Prostate gland (tissue), 2 donors: ENCODE measurements around the gene FBLIM1. TPM values are rescaled to one million over a fixed set of nuclear protein-coding genes. Genes with fewer than 3 reads are reported as not detected.
"Not testable (repeated sequence)": the region's sequence is repeated elsewhere in the genome, so short reads cannot be mapped to it uniquely, and the experiment has no call there.

ENCODE experiments used
- DNase-seq: peaks from one replicate; pipeline ENCODE4 v3.0.0-alpha.2; 2019; ENCODE audit warnings: low spot score
- H3K27ac ChIP-seq, 2 donors: fragments of 200-600 bp; sonication (generic); 2 replicates each; pipeline ENCODE4 v1.5.1; 2017 to 2019
- H3K27me3 ChIP-seq: fragments of 200-600 bp; sonication (generic); replicated peaks from 2 replicates; pipeline ENCODE4 v1.5.1; 2019; ENCODE audit not compliant: insufficient read depth
- H3K36me3 ChIP-seq, 2 donors: fragments of 200-600 bp; sonication (generic); 1 replicate in 1 of 2; 2 replicates in 1 of 2; pipeline versions ENCODE4 v1.5.1 to v1.8.1; 2017 to 2019
- H3K4me1 ChIP-seq: fragments of 200-600 bp; sonication (generic); replicated peaks from 2 replicates; pipeline ENCODE4 v1.5.1; 2019
- H3K4me3 ChIP-seq, 2 donors: fragments of 200-600 bp; sonication (generic); 2 replicates each; pipeline ENCODE4 v1.5.1; 2017 to 2019
- H3K9me3 ChIP-seq: fragments of 200-600 bp; sonication (generic); 2 replicates; pipeline ENCODE4 v1.5.1; 2017
- POLR2A ChIP-seq: fragments of 450-650 bp; IDR thresholded peaks from one replicate; pipeline ENCODE4 v1.6.1; 2016; ENCODE audit warnings: antibody characterized with exemption, mild to moderate bottlenecking
- POLR2AphosphoS5 ChIP-seq: sonication (generic); formaldehyde crosslinking; IDR thresholded peaks from one replicate; pipeline ENCODE4 v1.6.1; 2017; ENCODE audit warnings: antibody characterized with exemption
- WGBS: methylation state at CpG from one replicate; pipeline ENCODE4 v1.1.5; 2018; 5-methylcytosine and 5-hydroxymethylcytosine counted together
- intact Hi-C: fragments of 100-400 bp; cut with DNase I; formaldehyde crosslinking; loops from one replicate; pipeline ENCODE4 v1.14.2; 2022
- total RNA-seq, 2 donors: library from RNA; depleted of rRNA; stranded (reverse); fragments of >200 nt; gene quantifications; one replicate each; pipeline ENCODE4 v1.1.0, GENCODE V29; 2016
- TF ChIP-seq, protein P1 (sequence below), 4 experiments: fragments of 200-600 bp in 2 of 4; fragments of 450-650 bp in 2 of 4; sonication (generic) in 2 of 4; IDR thresholded peaks; 1 replicate in 3 of 4; 2 replicates in 1 of 4; pipeline ENCODE4 v1.5.1; 2016 to 2019; ENCODE audit warnings: antibody characterized with exemption in 4 of 4, mild to moderate bottlenecking in 2 of 4, moderate library complexity in 2 of 4

Gene FBLIM1
- total RNA-seq, 2 donors from 2014 or later, result 33.1 to 111 TPM

DNA sequence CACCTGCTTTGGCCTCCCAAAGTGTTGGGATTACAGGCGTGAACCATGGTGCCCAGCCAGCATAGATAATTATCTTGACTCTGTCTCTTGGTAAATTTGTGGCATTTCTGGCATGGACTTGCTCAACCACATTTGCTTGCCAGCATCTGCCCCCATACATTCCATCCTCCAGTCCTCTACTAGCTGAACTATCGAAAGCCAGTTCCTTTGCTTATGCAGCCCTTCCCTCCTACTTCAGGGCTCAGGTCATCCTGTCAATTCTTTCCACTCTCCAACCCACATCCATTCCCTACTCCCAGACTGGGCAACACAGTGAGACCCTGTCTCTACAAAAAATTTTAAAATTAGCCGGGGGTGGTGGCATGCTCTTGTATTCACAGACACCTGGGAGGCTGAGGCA is 61.9 kb downstream of the FBLIM1 start:
- DNase-seq, result no peak
- no peaks in the 10 kb centered on the region for H3K27me3 ChIP-seq
- intact Hi-C loops, result no loop called here
- H3K27ac ChIP-seq, result no peak overlapping the region
- H3K4me3 ChIP-seq, result no peak overlapping the region
- no peaks in the 10 kb centered on the region for H3K36me3 ChIP-seq
- H3K4me1 ChIP-seq, result no peaks in the 10 kb centered on the region
- 62% methylated on average over 3 of the region's 3 CpGs for WGBS
- no peaks in the 10 kb centered on the region for H3K9me3 ChIP-seq
- no peak for TF ChIP-seq POLR2A
- TF ChIP-seq POLR2AphosphoS5, result no peak
- TF ChIP-seq, protein P1, sequence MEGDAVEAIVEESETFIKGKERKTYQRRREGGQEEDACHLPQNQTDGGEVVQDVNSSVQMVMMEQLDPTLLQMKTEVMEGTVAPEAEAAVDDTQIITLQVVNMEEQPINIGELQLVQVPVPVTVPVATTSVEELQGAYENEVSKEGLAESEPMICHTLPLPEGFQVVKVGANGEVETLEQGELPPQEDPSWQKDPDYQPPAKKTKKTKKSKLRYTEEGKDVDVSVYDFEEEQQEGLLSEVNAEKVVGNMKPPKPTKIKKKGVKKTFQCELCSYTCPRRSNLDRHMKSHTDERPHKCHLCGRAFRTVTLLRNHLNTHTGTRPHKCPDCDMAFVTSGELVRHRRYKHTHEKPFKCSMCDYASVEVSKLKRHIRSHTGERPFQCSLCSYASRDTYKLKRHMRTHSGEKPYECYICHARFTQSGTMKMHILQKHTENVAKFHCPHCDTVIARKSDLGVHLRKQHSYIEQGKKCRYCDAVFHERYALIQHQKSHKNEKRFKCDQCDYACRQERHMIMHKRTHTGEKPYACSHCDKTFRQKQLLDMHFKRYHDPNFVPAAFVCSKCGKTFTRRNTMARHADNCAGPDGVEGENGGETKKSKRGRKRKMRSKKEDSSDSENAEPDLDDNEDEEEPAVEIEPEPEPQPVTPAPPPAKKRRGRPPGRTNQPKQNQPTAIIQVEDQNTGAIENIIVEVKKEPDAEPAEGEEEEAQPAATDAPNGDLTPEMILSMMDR (IDR thresholded peaks at IDR 0.05), result no peak

DNA sequence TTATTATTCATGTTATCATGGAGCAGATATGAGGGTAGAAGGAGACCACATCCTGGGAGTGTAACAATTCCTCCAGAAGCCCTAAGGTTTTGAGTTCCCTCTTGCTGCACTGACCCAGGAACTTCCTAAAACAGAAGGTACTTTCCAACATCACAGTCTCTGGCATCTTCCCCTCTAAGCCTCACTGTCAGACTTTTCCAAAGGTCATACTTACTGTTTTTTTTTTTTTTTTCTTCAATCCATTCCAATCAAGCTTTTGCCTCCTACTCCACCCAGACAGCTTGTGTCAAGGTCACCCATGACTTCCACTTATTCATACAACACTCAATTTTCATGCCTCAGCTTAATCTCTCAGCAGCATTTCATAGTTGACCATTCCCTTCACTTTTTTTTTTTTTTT is 67.2 kb downstream of the FBLIM1 start:
- DNase-seq, result no peak
- TF ChIP-seq POLR2A (no peak), POLR2AphosphoS5 (no peak)
- TF ChIP-seq, protein P1 (IDR thresholded peaks at IDR 0.05), result no peak
- intact Hi-C loops, result no loop called here

DNA sequence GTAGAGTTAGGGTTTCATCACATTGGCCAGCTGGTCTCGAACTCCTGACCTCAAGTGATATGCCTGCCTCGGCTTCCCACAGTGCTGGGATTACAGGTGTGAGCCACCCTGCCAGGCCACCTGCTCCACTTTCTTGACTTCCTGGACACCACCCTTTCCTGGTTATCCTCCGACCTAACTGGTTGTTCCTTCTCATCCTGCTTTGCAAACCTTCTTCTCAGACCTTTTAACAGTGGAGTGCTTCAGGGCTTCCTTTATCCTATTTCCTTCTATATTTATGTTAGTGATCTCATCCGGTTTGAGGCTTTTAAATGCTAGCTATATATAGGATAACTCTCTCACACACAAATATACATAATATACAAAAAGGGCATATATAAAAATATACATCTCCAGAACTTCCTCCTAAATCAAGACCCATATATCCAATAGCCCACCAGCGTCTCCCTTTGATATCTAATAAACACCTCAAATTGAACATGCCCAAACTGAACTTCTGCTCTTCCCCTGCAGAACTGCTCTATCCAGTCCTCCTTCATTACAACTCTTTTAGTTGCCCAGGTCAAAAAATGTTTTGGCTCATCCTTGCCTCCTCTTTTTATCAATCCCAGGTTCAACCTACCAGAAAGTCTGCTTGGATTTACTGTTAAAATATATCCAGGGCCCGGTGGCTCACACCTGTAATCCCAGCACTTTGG is 68.4 kb downstream of the FBLIM1 start:
- intact Hi-C loops, result no loop called here
- no peak for DNase-seq
- Histone ChIP-seq H3K4me1 (no peaks in the 10 kb centered on the region), H3K27ac (no peak overlapping the region), H3K27me3 (no peaks in the 10 kb centered on the region), H3K36me3 (no peaks in the 10 kb centered on the region), H3K4me3 (no peak overlapping the region), H3K9me3 (no peaks in the 10 kb centered on the region)
- TF ChIP-seq, protein P1 (IDR thresholded peaks at IDR 0.05), result no peak
- no peak for TF ChIP-seq POLR2A
- TF ChIP-seq POLR2AphosphoS5, result no peak
- 77% methylated on average over 6 of the region's 6 CpGs for WGBS

More for the DNA sequence above, 67.2 kb downstream of the FBLIM1 start:
- Histone ChIP-seq H3K36me3 (no peaks in the 10 kb centered on the region), H3K27me3 (no peaks in the 10 kb centered on the region), H3K27ac (no peak overlapping the region), H3K4me3 (no peak overlapping the region), H3K4me1 (no peaks in the 10 kb centered on the region), H3K9me3 (no peaks in the 10 kb centered on the region)

DNA sequence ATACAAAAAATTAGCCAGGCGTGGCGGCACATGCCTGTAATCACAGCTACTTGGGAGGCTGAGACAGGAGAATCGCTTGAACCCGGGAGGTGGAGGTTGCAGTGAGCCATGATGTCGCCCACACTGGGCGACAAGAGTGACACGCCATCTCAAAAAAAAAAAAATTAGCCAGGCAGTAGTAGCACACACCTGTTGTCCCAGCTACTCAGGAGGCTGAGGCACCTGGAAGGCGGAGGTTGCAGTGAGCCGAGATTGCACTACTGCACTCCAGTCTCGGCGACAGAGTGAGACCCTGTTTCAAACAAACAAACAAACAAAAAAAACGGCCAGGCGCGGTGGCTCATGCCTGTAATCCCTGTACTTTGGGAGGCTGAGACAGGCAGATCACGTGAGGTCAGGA is 69.0 kb downstream of the FBLIM1 start:
- DNase-seq, H3K27me3 ChIP-seq, H3K4me1 ChIP-seq, H3K27ac ChIP-seq, H3K36me3 ChIP-seq, H3K4me3 ChIP-seq, intact Hi-C loops, H3K9me3 ChIP-seq: not testable (repeated sequence)
- WGBS, result 98% methylated on average over 15 of the region's 15 CpGs

DNA sequence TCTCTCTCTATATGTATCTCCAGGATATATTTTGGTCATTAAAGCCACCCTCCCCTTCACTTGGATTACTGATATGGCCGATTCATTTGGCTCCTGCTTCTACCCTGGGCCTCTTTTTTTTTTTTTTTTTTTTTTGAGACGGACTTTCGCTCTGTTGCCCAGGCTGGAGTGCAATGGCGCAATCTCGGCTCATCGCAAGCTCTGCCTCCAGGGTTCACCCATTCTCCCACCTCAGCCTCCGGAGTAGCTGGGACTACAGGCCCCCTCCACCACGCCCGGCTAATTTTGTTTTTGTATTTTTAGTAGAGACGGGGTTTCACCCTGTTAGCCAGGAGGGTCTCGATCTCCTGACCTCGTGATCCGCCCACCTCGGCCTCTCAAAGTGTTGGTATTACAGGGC is 70.3 kb downstream of the FBLIM1 start:
- H3K4me1 ChIP-seq, H3K36me3 ChIP-seq, H3K27me3 ChIP-seq, H3K27ac ChIP-seq, H3K4me3 ChIP-seq, DNase-seq, intact Hi-C loops, H3K9me3 ChIP-seq: not testable (repeated sequence)
- WGBS, result 95% methylated on average over 14 of the region's 14 CpGs

DNA sequence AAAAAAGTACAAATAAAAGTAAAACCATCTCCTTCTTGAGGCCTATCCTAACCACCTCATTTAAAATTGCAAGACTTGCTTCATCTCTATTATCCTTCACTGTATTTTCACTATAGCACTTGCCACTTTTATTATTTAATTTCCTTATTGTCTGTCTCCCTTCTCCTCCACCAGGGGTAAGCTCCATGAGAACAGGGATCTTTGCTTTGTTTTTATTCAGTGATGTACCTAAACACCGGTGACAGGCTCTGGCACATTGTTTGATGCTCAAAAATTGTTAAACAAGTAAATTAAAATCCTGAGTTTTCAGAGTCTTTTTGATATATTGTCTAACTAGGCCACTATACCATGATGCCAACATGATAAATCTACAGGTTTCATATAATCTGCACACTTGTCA is 71.7 kb downstream of the FBLIM1 start:
- 37% methylated on average over 1 of the region's 1 CpG for WGBS
- intact Hi-C loops, result loop anchor here (5.0 kb wide), 1 partner anchor 122 kb away; no protein-coding TSS in a partner anchor
- Histone ChIP-seq H3K36me3 (no peaks in the 10 kb centered on the region), H3K9me3 (no peaks in the 10 kb centered on the region), H3K27me3 (no peaks in the 10 kb centered on the region), H3K27ac (peak overlapping the region; percentile 13 to 17), H3K4me1 (no peaks in the 10 kb centered on the region), H3K4me3 (no peak overlapping the region)
- TF ChIP-seq POLR2A, result no peak
- TF ChIP-seq POLR2AphosphoS5, result no peak
- TF ChIP-seq, protein P1 (IDR thresholded peaks at IDR 0.05), result no peak
- DNase-seq, result no peak
